DOHH2 (cell line): ENCODE measurements around the gene QSOX2.

Experiments used
- EZH2phosphoT487 ChIP-seq: fragments of 200-600 bp; sonication (generic); IDR thresholded peaks from 2 replicates; pipeline ENCODE4 v1.6.1; 2017; ENCODE audit warnings: borderline replicate concordance, mild to moderate bottlenecking, antibody characterized with exemption, low read length, moderate library complexity, mixed read lengths
- TF ChIP-seq, protein P1 (sequence below): fragments of 200-600 bp; sonication (generic); IDR thresholded peaks from one replicate; pipeline ENCODE4 v1.5.1; 2014; ENCODE audit warnings: antibody characterized with exemption, mild to moderate bottlenecking, low read depth, low read length; ENCODE audit not compliant: poor library complexity, severe bottlenecking

DNA sequence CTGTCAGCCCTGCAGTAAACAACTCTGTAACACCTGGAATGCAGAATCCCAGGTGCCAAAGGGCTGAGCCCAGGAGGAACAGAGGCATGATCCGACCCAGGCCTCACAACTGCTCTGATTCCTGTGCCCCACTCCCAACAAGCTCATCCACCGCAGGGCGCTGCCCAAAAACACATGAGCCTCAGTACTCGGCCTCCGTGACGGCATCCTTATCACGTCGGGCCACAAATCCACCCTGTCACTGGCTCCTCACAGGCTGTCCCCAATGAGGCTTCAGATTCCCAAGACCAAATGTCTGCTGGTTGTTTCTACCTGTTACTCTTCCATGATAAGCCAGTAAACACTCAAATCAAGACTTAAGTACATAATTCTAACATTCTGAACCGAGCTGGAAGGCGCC, 15.2 kb downstream of the QSOX2 start:
- TF ChIP-seq, protein P1, sequence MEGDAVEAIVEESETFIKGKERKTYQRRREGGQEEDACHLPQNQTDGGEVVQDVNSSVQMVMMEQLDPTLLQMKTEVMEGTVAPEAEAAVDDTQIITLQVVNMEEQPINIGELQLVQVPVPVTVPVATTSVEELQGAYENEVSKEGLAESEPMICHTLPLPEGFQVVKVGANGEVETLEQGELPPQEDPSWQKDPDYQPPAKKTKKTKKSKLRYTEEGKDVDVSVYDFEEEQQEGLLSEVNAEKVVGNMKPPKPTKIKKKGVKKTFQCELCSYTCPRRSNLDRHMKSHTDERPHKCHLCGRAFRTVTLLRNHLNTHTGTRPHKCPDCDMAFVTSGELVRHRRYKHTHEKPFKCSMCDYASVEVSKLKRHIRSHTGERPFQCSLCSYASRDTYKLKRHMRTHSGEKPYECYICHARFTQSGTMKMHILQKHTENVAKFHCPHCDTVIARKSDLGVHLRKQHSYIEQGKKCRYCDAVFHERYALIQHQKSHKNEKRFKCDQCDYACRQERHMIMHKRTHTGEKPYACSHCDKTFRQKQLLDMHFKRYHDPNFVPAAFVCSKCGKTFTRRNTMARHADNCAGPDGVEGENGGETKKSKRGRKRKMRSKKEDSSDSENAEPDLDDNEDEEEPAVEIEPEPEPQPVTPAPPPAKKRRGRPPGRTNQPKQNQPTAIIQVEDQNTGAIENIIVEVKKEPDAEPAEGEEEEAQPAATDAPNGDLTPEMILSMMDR, result no peak
- no peak for TF ChIP-seq EZH2phosphoT487
